Measurements from ENCODE around the gene LFNG.
A peak's percentile ranks its signal among the peaks of the same experiment; 100 is the strongest.

GRCh38 chr7:2555121-2556052 lies 35.8 kb downstream of the LFNG start, which contains the start of gene BRAT1:
- TF ChIP-seq PHF8 (IDR thresholded peaks at IDR 0.05; ENCODE audit: borderline replicate concordance, low read length) (peak; percentile 68), FOS (IDR thresholded peaks at IDR 0.05; ENCODE audit: extremely low read depth, insufficient read length) (no peak)
